HG02981 (cell line): ENCODE results near the gene BACH2.
"Not testable (repeated sequence)": the region's sequence is repeated elsewhere in the genome, so short reads cannot be mapped to it uniquely, and the experiment has no call there.

Experiments used
- ATAC-seq: cut with Tn5 transposase; IDR thresholded peaks from one replicate; pipeline ENCODE4 v1.9.1; 2021; ENCODE audit warnings: mild to moderate bottlenecking, moderate library complexity; ENCODE audit not compliant: unreplicated experiment

BACH2 gene

GRCh38 chr6:90076511-90077415 lies 219.9 kb downstream of the BACH2 start:
- no peak for ATAC-seq

GRCh38 chr6:90074161-90074850 lies 222.3 kb downstream of the BACH2 start:
- no peak for ATAC-seq

- no peak for ATAC-seq
These were observed 223.6 kb downstream of the BACH2 start for GRCh38 chr6:90072935-90073464.

- ATAC-seq, result no peak
These were observed 224.1 kb downstream of the BACH2 start for GRCh38 chr6:90072501-90072900.

- no peak for ATAC-seq
These were observed 227.7 kb downstream of the BACH2 start for GRCh38 chr6:90068703-90069523.

- ATAC-seq, result no peak
These were observed 228.4 kb downstream of the BACH2 start for GRCh38 chr6:90068264-90068663.

- no peak for ATAC-seq
These were observed 229.9 kb downstream of the BACH2 start for GRCh38 chr6:90066697-90067096.

GRCh38 chr6:90065173-90065572 lies 231.5 kb downstream of the BACH2 start:
- ATAC-seq, result no peak

GRCh38 chr6:90062667-90063066 lies 234.0 kb downstream of the BACH2 start:
- no peak for ATAC-seq

- ATAC-seq, result no peak
These were observed 234.6 kb downstream of the BACH2 start for GRCh38 chr6:90062051-90062450.

GRCh38 chr6:90059178-90059577 lies 237.5 kb downstream of the BACH2 start:
- not testable (repeated sequence) for ATAC-seq

- ATAC-seq, result not testable (repeated sequence)
These were observed 240.7 kb downstream of the BACH2 start for GRCh38 chr6:90055924-90056323.

- not testable (repeated sequence) for ATAC-seq
These were observed 242.4 kb downstream of the BACH2 start for GRCh38 chr6:90054193-90054592.

GRCh38 chr6:90053614-90054013 lies 243.0 kb downstream of the BACH2 start:
- no peak for ATAC-seq

- ATAC-seq, result no peak
These were observed 247.3 kb downstream of the BACH2 start for GRCh38 chr6:90049295-90049694.

GRCh38 chr6:90048206-90048967 lies 248.3 kb downstream of the BACH2 start:
- no peak for ATAC-seq

- no peak for ATAC-seq
These were observed 251.1 kb downstream of the BACH2 start for GRCh38 chr6:90045535-90045934.

- no peak for ATAC-seq
These were observed 251.7 kb downstream of the BACH2 start for GRCh38 chr6:90044833-90045381.

GRCh38 chr6:90044182-90044832 lies 252.3 kb downstream of the BACH2 start:
- no peak for ATAC-seq
